ENCODE measurements around the gene EGR4. TPM values are rescaled to one million over a fixed set of nuclear protein-coding genes. Genes with fewer than 3 reads are reported as not detected.
"Not testable (repeated sequence)": the region's sequence is repeated elsewhere in the genome, so short reads cannot be mapped to it uniquely, and the experiment has no call there.

EGR4 gene
- total RNA-seq, 1 donor from 2014 or later, result not detected

DNA sequence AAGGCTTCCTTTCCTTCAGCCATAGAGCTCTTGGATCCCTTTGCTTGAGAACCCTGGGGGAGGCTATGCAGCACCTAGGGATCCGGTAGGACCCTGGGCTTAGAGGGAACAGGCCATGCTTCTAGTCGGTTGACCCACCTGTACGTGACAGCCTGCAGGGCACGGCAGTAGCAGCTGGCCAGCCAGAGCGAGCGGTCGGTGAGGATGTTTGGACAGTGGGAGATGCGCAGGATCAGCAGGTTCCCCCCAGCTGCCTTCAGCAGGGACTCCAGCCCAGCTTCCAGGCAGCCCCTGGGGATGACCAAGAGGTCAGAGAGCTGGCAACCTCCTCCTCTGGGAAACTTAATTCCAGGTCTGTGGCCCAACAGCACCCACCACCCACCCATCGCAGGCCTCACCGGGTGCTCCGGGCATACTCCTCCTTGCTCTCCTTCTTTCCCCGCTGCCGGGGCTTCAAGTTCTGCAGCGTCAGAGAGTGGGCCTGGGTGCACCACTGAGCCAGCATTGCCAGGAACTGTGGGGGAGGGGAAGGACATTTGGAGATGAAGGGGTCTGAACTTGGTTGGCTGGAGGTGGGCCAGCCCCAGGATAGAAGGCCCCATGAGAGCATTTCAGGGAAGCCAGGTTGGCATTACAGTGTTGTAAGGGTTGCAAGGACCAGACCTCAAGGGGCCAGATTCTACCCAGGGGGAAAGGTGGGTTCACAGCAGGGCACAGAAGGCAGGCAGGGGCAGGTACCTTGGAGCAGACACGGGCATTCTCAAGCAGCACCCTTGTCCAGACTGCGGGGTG lies 29.6 kb downstream of the EGR4 start:
- DNase-seq (ENCODE audit: low spot score), result no peak

GRCh38 chr2:73262691-73263429 lies 30.5 kb downstream of the EGR4 start:
- DNase-seq (ENCODE audit: low spot score), result not testable (repeated sequence)

- DNase-seq (ENCODE audit: low spot score), result no peak
Observed at GRCh38 chr2:73262108-73262651, 31.2 kb downstream of the EGR4 start.

- no peak for DNase-seq (ENCODE audit: low spot score)
Observed at GRCh38 chr2:73260338-73260984, 32.9 kb downstream of the EGR4 start.

- DNase-seq (ENCODE audit: low spot score), result no peak
Observed at GRCh38 chr2:73259704-73260337, 33.5 kb downstream of the EGR4 start.

GRCh38 chr2:73259276-73259675 lies 34.1 kb downstream of the EGR4 start:
- no peak for DNase-seq (ENCODE audit: low spot score)

DNA sequence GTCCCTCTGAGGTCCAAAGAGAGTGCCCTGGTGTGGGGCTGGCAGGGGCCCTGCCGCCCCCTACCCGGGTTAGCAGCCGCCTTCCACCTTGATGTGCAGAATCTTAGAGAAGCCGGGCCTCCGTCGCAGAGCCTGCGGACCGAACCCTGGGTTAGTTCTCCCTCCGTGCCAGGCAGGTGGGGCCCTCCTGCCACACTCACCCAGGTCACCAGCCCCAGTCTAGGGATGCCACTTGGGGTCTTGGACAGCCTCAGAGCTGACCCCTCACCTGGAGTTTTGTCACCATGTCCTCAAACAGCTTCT lies 34.5 kb downstream of the EGR4 start:
- DNase-seq (ENCODE audit: low spot score), result no peak

- no peak for DNase-seq (ENCODE audit: low spot score)
Observed at GRCh38 chr2:73258186-73258912, 35.0 kb downstream of the EGR4 start.

DNA sequence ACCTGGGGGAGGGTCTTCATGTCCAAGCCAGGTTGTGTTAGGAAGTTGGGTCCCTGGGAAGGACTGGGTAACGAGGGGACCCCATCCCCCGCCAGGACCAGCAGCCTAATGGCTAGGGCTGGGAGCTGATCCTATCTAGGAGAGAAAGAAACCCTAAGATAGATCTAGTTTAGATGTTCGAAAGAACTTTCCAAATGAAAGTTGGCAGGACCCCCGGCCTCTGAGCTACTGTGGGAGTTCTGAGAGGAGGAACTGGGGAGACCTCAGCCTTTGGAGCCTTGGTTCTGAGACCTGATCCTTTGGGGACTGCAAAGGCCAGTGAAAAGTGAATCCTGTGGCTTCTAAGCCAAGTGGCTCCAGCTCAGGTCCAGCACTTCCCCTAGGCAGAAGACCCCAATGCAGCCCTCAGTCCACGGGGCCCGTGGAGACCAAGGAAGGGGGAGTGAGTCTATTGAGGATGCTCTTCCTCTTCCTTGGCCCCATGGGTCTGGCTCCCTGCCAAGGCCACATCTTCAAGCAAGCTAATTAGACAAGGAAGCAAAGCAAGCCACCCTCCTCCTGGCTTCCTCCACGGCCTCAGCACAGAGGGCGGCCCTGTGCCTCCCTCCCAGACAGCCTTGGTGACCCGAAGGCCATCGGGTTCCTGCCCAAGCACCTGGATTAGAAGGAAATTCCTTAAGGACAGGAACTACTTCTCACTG lies 35.8 kb downstream of the EGR4 start:
- DNase-seq (ENCODE audit: low spot score), result peak; percentile 17

DNA sequence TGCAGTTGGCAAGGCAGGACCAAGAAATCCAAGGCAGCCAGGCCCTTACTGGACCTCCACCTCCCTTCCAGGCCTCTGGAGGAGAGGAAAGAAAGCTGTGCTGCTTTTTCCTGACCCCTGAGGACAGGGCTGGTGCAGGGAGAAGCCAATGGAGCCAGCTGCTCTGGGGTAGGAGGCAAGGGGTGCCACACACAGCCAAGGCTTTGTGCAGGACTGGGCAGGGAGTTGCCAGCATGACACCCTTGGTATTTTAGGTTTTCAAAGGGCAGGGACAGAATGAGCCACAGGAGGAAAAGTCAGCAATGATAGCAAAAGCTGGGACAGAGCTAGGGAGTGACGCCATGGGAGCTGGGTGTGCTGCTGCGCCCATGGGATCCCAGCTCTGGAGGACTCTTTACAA lies 36.3 kb downstream of the EGR4 start:
- no peak for DNase-seq (ENCODE audit: low spot score)

- DNase-seq (ENCODE audit: low spot score), result no peak
Observed at GRCh38 chr2:73256618-73256922, 36.8 kb downstream of the EGR4 start.

DNA sequence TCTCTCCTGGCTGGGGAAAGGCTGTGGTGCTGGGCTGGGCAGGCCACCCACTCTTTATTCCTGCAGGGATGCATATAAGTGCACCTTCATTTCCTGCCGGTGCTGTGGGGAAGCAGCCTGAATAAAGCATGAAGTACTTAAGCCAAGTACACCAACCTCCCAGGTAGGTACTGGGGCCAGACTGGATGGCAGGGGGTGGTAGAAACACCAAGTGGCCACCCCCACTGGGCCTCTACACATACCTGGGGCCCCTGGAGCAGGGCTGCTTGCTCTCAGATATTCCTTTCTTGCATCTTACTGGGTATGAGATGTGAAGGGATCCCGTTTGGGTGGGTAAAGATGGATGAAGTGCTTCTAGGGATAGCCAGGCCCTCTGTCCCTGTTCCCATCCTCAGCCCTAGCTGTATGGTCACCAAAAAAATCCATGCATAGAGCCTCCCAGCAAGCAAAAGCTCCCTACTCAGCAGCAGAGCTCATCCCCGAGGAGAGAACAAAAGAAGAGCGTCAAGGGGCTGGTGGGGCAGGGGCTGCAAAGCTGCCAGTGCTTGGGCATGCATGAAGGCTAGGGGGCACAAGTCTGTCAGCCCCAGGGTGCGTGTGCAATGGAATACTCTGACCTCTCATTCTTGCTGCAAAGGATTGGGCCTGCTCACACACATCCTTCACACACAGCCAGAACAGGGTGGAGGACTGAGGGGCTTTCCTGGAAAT lies 37.3 kb downstream of the EGR4 start:
- no peak for DNase-seq (ENCODE audit: low spot score)

- no peak for DNase-seq (ENCODE audit: low spot score)
Observed at GRCh38 chr2:73255007-73255644, 38.2 kb downstream of the EGR4 start.

DNA sequence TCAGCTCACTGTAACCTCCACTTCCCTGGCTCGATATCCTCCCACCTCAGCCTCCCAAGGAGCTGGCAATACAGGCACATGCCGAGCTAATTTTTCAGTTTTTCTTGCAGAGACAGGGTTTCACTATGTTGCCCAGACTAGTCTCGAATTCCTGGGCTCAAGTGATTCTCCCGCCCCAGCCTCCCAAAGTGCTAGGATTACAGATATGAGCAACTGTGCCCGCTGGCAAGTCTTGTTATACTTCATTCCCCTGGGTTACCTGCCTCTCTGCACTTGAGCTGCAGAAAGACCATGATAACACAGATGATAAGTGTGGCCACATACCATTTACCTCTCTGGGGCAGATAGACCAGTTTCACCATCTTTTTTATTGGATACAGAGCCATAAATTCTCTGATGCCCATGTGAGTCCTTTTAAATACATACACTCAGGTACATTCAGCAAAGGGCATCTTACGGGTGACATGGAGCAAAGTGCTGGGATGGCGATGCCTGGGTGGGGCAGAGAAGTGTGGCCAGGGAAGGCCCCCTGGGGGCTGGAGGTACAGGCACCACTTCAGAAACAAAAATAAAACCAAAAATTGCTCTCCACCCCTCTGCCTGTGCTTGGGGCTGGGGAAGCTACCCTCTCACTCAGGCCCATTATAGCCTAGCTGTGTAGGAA lies 38.9 kb downstream of the EGR4 start:
- DNase-seq (ENCODE audit: low spot score), result no peak

DNA sequence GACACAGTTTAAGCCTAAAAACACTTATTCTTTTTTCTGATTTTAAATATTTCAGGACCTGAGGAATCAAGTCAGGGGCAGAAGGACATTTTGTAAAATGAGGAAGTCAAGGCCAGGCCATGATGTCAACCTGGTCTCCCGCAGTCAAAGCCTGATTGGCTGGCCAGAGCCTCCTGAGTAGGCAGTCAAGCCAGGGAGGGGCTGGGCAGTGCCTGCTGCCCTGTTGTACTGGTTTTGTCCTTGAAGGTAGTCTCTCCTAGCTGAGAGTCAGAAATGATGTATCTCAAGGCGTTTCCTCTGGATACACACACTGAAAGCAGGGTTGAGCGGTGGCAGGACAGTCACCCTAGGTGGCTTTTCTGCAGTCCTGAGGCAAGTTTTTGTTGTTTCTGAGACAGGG lies 39.4 kb downstream of the EGR4 start:
- DNase-seq (ENCODE audit: low spot score), result no peak

- no peak for DNase-seq (ENCODE audit: low spot score)
Observed at GRCh38 chr2:73253400-73253799, 39.9 kb downstream of the EGR4 start.

- no peak for DNase-seq (ENCODE audit: low spot score)
Observed at GRCh38 chr2:73252238-73253027, 40.9 kb downstream of the EGR4 start.

Data from mucosa of gallbladder (tissue), 1 donor.